ENCODE results near the gene ALKAL2.

Gene ALKAL2

DNA sequence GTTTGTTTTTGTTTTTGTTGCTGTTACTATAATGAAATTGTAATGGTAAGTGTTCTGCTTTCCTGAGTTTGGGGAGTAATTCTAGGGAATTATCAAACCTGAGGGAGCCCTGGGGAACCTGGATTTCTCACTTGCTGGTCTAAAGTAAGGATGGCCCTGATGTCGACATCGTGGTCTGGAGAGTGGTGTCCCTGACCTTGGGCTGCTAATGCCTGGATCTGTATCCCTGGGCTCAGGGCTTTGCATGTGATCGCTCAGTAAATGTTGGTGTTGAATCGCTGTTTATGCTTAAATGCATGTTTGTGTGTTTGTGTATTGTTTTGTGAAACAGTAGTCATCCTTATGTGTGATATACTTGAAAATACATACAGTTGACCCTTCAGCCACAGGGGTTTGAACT is 17.0 kb downstream of the ALKAL2 start:
- DNase-seq (ENCODE audit: low spot score) = no peak

GRCh38 chr2:269356-270030 is 18.4 kb downstream of the ALKAL2 start:
- no peak for DNase-seq (ENCODE audit: low spot score)

DNA sequence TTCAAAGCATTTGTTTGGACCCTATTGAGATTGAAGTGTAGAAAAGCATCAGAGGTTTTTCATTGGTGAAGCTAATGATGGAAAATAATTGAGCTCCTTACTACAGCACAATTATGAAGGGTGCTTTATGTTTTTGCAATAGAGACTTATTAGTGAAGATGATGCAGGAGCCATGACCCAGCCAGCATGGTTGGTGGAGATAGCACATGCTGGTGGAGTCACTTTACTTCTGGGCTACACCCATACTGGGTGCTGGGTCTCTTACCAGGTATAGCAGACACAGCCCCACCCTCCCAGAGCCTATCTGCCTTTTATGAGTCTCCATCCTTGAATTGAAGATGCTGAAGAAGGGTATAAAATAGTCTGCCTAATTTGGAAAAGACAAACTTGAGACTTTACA is 19.6 kb downstream of the ALKAL2 start:
- peak; percentile 82 for DNase-seq (ENCODE audit: low spot score)

GRCh38 chr2:264493-265468 is 23.1 kb downstream of the ALKAL2 start, which contains the start of gene ACP1:
TSS of gene ACP1 (plus strand) at chr2:264947. CDS start at chr2:264965, 18 bp downstream.
- peak; percentile 95 for DNase-seq (ENCODE audit: low spot score)

DNA sequence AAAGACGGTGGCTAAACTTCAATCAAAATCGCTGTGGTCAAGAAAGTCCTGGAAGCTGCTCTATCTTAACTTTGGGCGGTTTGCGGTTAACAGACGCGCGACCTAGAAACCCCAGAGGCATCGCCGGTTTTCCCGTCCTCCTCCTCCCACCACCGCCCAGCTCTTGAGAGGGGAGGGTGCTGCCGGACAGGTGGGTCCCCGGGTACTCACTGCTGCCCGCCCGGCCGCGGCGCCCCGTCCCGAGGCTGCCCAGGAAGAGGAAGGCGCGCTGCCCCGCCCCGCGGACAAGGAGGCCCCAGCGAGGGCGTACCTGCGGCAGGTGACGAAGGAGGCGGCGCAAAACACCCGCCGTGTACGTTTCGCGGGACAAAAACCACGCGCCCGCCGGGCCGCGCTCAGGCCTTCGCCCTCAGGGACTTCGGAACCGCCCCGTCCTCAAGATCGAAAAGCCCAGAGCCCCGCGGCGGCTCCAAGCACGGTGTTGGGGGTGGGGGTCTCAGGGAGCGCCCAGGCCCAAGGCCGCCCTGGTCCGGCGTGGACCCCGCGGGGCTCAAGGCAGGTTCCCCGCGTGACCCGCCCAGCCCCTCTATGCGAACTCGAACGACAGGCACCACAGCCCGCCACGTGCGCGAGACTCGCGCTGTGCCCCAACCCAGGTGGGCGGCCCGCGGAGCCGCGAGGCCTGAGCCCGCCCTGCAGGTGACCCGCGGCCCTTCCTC is 24.0 kb downstream of the ALKAL2 start, which contains the start of gene SH3YL1:
SH3YL1 (minus strand) TSS at position 259 of the 719 bp plus-strand sequence; CDS start at position 211, 48 bp downstream.
- no peak for DNase-seq (ENCODE audit: low spot score)

DNA sequence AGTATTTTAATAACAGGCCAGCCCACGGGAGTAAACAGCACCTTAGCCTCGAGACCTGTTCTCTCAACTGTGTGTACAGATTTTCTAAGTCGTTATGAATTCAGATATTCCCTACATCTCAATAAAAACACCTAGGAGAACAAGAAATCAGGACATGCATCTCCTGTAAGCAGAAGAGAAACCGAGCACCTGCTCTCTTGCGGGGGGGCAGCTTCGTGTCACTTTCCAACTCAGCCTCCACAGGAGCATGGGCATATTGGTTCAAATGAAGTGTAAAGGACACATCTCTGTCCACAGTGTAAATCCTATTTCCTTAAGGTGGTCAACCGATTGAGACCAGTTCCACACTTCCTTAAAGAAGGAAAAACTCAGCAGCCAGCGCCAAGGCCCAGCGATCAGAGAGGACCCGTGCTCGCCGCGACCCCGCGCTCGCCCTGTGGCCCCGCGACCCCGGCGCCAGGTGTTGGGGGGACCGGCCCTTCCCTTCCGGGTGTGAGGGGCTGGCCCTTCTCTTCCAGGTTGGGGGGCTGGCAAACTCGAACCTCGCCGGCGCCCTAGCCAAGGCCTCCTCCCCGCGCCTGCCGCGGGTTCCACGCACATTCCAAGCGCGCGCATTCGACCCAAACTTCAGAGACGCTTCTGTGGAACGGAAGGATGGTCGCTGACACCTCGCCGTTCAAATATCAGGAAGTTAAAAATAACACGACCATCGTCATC is 24.7 kb downstream of the ALKAL2 start:
- DNase-seq (ENCODE audit: low spot score) = no peak

DNA sequence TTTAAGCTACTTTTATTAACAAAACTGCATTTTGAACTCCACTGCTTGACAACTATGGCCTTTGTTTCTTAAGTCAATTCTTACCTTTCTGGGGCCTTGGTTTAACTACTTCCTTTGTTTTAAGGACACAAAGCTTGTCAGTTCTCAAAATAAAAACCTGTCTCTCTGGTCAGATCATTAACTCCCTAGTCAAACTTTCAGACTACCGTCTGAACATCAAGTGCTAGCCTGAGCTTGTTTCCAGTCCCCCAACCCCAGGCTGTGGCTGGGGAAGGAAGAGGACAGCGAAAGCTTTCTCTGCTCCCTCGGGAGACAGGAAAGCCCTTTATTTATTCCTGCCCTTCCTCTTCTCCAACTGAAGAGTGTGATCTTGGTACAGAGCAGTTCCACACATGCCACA is 25.8 kb downstream of the ALKAL2 start:
- no peak for DNase-seq (ENCODE audit: low spot score)

GRCh38 chr2:260507-261161 is 27.3 kb downstream of the ALKAL2 start:
- no peak for DNase-seq (ENCODE audit: low spot score)

DNA sequence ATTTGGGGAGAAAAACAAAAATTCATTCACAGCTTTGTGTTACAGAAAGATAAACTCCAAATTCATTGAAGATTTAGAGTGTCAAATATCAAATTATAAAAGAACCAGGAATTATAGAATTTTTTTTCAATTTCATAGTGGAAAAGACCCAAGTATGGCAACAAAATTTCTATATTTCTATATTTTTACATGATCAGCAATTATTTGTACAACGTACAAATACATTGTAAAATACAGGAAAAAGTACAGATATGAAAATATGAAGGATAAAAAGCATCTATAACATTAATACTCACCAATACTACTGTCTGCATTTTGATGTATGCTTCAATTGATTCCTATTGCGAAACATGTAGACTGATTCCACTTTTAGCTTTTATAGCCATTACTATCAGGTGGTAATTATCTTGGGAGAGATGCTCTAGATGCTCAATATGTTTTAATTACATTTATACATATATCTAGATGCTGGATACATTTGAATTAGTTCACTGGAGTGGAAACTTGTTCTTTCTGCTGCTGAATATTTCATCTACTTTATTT is 28.0 kb downstream of the ALKAL2 start:
- DNase-seq (ENCODE audit: low spot score) = no peak

DNA sequence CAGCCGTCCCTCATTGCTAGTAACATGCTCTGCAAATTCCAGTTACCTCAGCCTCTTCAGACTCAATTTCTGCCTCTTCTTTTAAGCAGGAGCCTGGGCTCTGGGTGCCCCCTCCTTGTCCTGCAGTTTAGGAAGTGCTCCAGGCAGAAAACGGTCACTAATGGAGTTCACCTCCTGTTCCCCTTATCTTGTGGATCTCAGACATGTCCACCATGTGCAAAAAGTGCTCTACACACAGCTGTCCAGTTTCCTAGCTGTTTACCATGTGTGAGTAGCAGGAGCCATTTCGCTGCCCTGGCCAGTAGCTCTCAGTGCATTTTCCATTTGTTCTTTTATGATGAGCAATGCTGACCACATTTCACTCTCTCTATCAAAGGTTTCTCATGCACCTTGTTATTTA is 29.0 kb downstream of the ALKAL2 start:
- DNase-seq (ENCODE audit: low spot score) = no peak

DNA sequence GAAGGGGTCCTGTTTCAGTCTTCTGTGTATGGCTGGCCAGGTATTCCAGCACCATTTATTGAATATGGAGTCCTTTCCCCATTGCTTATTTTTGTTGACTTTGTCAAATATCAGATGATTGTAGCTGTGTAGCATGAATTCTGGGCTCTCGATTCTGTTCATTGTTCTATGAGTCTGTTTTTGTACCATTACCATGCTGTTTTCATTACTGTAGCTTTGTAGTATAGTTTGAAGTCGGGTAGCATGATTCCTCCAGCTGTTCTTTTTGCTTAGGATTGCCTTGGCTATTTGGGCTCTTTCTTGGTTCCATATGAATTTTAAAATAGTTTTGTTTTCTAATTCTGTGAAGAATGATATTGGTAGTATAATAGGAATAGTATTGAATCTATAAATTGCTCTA is 30.0 kb downstream of the ALKAL2 start:
- DNase-seq (ENCODE audit: low spot score) = no peak

GRCh38 chr2:257429-257828 is 30.5 kb downstream of the ALKAL2 start:
- no peak for DNase-seq (ENCODE audit: low spot score)

DNA sequence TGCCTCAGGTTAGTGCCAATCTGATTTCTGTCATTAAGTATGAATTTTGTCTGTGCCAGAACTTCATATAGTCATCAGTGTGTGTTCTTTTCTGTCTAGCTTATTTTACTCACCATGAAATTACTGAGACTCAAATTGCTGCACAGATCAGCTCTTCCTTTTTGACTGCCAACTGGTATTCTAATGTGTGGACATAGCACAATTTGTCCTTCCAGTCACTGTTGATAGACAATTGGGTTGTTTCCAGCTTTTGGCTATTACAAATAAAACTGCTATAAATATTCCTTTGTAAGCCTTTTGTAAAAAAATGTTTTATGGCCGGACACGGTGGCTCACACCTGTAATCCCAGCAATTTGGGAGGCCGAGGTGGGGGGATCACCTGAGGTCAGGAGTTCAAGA is 31.8 kb downstream of the ALKAL2 start:
- no peak for DNase-seq (ENCODE audit: low spot score)

- no peak for DNase-seq (ENCODE audit: low spot score)
These were observed 32.7 kb downstream of the ALKAL2 start for GRCh38 chr2:255195-255594.

DNA sequence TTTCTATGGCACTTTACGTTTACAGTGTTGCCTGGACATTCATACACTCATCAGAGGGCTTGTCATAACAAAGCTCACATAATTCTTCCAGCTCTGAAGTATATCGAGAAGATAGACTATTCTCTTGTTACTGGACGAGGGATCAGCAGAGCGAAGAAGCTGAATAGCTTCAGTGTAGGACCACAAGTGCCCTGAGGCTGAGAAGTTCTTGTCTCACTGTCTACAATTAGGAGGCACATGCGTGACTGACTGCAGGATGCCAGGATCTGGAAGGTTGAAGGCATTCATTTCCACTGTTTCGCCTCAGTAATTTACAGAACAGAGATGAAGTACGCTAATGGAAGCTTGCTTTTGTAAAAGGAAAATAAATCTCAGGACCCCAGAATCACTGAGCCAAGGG is 33.6 kb downstream of the ALKAL2 start:
- DNase-seq (ENCODE audit: low spot score) = no peak

GRCh38 chr2:253202-253638 is 34.7 kb downstream of the ALKAL2 start:
- DNase-seq (ENCODE audit: low spot score) = no peak

- no peak for DNase-seq (ENCODE audit: low spot score)
These were observed 35.8 kb downstream of the ALKAL2 start for GRCh38 chr2:252001-252602.

DNA sequence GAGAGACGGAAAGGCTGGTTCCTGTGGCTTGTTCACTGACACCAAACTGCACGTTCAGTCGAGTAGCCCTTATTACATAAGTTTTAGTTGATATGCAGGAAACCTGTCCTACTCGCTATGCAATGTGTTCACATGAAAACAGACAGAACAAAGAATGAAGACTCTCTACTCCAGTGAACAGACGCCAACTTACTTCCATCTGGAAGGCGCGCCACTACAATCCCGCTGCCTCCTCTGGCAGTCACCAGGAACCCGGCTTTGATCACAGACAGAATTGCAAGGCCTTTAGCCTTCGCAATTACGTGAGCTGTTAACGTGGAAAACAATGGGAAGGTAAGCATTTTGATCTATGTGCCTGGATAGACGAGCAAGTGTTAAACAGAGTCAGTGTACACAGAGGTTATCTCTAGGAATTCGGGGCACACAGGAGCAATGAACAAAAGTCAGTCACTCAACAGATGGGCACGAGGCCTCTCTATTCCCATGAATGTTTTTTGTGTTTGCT is 38.3 kb downstream of the ALKAL2 start:
- DNase-seq (ENCODE audit: low spot score) = no peak

DNA sequence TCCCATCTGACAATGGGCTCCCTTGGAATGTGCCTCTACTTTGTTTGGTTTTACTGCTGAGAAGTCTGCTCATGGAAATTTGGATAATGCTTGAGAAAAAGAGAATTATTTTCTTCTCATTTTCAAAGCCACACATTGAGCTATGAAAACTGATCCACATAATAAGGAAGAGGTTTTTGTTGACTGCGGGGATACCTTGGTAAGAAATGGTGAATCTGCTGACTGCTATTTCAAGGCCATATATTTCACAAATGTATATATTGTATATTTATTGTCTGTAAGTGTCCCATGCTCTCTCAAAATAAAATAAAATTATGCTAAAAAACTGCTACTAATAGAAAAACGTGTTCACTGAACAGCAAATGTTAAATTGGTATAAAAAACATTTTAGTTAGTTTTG is 39.2 kb downstream of the ALKAL2 start:
- DNase-seq (ENCODE audit: low spot score) = no peak

- DNase-seq (ENCODE audit: low spot score) = peak; percentile 65
These were observed 41.3 kb downstream of the ALKAL2 start for GRCh38 chr2:246489-247144.
